LHCN-M2 (cell line): ENCODE results near the gene RHEX. TPM values are rescaled to one million over a fixed set of nuclear protein-coding genes. Genes with fewer than 3 reads are reported as not detected.

Experiments used
- DNase-seq: peaks from one replicate; pipeline ENCODE4 v3.0.0-alpha.2; 2012; ENCODE audit warnings: low read depth
- total RNA-seq: library from RNA; depleted of rRNA; stranded (reverse); fragments of >200 nt; gene quantifications from 2 replicates; pipeline ENCODE4 v1.2.3, GENCODE V29; 2014

Gene RHEX
- total RNA-seq, 1 experiment from 2014 or later = not detected

DNA sequence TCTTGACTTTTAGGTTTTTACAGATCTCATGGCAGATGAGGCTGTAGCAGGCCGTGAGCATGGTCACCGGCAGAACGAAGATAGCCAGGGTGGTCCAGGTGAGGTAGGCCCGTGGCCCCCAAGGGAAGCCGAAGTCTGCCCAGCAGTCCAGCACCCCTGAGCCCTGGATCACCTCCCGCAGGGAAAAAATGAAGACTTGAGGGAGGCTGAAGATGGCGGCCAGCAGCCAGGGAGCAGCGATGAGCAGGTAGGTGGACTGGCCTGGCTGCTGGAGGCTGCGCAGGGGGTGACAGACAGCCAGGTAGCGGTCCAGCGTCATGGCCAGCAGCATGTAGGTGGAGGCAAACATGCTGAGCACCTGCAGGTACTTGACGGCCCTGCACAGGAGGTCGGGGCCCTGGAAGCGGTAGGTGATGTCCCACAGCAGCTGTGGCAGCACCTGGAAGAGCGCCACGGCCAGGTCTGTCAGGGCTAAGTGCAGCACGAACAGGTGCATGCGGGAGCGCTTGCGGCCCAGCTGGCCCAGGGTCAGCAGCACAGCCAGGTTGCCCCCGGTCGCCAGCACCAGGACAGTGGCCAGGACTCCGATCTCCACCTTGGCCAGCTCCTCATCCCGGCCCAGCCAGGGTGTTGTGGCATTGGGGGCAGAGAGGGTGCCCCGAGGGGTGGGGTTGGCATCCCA lies 63.4 kb downstream of the RHEX start:
- DNase-seq = no peak

DNA sequence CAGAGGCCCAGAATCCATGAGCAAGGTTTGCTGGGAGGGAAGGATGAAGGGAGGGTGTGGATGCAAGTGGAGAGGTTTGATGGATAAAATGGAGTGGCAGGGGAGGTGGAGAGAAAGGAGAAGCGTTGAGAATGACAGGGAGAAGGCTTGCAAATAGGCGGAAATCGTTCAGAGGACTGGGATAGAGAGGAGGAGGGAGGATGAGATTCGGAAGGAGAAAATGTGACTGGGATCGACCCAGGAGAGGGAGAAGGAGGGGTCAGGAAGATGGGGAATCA lies 63.8 kb downstream of the RHEX start:
- no peak for DNase-seq

DNA sequence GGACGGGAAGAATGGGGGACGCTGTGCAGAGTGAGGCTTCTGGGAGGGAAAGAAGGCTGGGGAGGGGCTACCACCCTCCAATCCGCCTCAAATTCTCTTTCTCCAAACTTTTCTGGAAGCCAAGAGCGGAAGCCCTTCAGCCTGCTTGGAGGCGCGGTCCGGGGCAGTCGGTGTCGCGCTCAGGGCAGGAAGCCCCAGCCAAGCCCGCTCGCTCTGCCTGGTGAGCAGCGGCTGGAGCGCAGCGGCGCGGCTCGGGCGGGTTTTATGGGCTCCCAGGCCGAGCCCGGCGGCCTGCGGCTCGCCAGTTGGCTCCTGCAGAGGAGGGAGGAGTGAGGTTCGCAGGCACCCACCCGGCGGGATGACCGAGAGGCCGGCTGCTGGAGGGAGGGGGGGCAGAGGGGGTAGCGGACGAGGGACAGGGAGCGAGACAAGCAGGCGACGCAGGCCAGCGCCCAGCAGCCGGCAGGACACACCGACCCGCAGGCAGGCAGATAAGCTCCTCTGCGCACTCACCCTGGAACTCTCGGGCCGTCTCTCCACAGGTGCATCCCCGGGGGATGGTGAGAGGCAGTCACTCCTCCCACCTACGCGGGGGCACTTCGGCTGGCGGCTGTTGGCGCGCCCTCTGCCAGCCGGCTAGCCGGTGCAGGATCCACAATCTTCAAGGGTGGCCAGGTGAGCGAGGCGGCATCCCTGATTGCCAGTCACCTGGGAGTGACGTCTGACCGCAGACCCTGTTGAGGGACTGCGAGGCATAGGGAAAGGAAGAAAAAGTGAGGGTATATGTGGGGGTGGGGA lies 64.4 kb downstream of the RHEX start, which contains the start of gene AVPR1B:
AVPR1B (minus strand) TSS at position 238 of the 798 bp plus-strand sequence. CDS start 498 bp downstream, outside the sequence.
- peak; percentile 7 for DNase-seq

DNA sequence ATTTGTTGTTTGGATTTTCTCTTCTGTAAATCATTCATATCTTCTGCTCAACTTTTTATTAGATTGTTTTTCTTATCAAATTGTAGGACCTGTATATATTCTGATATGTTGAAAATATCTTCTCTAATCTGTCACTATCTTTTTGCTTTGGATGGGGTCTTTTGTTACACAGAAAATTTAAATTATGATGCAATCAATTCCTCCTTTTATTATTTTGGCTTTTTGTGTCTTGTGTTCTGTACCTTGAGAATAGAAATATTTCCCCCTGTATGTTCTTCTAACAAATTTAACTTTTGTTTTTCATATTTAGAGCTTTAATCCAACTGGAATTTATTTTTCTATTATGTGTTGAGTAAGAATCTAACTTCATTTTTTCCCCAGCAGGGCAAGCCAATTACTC lies 67.4 kb downstream of the RHEX start:
- no peak for DNase-seq

DNA sequence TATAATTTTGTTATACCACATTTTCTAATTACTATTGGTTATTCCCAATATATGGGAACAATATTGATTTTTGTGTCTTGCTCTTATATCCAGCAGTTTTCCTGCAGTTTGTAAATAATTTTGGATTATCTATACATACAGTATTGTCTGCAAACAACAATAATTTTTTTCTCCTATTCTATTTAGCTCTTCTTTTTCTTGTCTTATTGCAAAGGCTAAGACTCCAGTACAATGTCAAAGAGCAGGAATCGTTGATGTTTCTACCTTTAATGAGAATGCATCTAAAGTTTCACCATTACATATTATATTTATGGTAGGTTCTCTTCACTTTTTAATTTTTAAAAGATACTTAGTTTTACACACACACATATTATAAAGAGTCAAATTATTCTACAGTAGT lies 68.3 kb downstream of the RHEX start:
- DNase-seq = no peak

DNA sequence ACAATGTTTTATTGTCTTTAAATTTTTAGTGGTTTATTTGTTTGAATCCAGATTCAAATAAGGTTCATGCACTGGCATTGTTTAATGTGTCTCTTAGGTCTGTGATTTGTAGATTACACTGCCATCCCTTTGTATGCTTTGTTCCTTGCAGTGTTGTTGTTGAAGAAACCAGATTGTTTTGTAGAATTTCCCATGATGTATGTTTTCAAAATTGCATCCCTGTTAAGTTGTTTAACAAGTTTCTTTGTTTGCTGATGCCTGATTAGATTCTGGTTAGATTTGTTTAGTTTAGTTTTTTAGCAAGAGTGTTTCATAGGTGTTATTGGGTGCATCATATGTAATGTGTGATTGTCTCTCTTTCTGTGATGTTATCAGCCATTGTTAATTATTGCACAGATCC lies 69.7 kb downstream of the RHEX start:
- no peak for DNase-seq

DNA sequence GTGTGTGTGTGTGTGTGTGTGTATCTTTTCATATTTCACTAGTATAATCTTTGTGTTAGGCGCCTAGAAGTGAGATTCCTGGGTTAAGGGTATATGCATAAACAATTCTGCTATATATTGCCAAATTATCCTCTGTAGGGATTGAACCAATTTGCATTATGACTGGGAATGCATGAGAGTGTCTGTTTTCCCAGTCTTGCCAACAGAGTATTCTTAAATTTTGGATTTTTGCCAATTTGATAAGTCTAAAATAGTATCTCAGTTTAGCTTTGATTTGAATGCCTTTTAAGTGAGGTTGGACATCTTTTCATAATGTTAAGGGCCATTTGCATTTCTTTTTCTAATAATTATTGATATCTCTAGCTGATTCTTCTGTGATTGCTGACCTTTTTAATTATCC lies 72.4 kb downstream of the RHEX start:
- DNase-seq = no peak

DNA sequence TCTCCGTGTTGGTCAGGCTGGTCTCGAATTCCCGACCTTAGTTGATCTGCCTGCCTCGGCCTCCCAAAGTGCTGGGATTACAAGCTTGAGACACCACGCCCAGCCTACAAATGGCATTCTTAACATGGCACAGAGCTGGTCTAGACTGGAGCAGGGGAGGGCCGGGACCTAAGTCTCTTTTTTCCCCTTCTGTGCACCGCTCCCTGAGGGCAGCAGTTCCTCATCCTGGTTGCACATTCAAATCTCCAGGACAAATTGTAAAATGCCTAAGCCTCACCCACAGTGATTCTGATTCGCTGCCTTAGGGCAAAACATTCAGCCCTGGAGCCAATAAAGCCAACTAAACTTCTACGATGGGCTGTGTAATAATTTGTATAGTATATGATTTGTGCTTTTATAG lies 74.4 kb downstream of the RHEX start:
- DNase-seq = no peak

DNA sequence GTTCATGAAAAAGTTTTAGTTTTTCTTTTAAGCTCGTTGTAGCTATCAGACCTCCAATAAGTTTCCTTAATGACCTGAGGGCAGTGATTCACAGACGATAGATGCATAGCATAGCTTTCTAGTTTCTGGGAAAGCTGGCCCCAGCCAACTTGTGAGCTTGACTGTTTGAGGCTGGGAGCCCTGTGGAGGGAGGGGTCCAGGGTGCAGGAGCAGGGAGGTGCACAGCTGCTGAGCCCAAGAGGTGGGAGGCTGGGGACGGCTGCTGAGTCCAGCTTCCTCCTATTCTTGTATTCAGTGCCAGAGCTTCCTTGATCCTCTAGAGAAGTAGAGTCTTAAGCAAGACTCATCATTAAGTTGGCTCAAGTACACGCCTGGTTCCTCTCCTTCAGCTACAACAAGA lies 75.2 kb downstream of the RHEX start:
- no peak for DNase-seq

DNA sequence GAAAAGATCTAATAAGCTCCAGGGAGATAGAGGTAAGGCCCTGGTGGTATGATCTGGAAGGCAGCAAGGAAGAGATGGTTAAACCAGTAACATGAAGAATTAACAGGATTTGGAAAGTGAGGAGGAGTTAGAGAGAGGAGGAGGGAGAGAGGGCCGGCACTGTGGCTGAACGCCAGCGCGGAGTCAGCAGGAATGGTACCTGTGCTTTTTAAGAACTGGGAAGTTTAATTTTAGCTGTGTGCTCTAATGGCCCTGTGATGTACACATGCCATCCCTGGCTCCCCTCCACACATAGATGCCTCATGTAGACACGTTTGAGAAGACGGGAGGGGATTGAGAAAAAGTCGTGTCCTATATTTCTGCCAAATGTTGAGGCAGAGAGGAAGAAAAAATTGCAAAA lies 78.1 kb downstream of the RHEX start:
- DNase-seq = no peak

DNA sequence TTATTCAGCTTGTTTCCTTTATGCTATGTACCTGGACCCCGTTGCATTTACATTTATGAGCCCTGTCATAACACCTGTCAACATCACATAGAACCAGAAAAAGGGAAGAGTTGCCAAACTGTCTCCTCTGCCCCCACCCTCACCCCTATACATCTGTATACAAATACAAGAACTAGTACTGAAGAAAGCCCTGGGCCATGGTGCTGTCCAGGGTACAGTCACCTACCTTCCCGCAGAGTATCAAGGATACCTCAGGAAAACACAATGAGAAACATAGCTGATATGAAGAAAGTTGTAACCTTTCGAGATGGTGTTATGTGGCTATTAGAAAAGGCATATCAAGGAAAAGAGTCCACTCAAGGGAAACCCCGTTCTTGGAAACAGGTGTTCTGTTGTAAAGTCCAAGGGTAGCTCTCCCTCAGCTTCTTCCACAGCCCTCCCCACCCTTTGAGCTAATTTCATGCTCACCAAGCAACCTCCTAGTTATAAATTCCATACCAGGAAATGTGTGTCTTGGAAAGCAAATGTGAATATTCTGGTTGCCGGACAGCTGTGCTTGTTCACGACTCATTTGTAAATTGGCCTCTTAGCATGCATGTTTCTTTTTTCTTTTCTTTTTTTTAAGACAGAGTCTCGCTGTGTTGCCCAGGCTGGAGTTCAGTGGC lies 80.9 kb downstream of the RHEX start:
- no peak for DNase-seq

DNA sequence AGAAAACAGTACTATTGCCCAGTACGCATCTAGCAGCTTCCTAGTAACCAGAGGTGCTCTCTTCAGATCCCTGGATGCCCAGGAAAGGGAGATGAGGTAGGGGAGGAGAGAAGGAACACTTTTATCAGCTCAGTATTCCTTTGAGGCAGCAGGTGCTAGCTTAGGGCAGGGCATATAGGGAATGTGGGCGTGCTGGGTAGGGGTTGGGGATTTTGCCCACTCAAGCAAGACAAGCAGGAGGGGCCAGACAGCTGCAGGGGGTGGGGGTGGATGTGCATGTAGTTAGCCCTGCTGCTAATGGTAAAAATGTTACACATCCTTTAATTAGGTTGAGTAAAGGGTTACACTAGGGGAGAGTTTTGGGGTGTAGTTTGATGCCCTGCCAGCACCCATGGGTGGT lies 82.3 kb downstream of the RHEX start:
- DNase-seq = no peak

DNA sequence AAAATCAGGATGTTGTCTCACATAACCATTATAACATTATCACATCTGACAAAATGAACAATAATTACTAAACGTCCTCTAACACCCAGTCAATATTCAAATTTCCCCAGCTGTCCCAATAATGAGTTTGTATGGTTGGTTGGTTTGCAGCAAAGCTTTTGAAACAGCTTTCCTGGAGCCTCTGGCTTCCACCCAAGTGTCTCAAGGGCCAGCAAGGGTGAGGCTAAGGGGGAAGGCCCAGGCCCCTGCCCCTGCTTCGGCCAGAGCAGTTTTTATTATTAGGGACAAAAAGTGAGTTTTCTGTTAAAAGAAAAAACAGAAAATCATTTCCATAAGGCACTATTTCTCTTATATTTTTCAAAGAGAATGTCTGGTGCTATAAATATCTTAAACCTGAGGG lies 83.3 kb downstream of the RHEX start:
- DNase-seq = no peak

DNA sequence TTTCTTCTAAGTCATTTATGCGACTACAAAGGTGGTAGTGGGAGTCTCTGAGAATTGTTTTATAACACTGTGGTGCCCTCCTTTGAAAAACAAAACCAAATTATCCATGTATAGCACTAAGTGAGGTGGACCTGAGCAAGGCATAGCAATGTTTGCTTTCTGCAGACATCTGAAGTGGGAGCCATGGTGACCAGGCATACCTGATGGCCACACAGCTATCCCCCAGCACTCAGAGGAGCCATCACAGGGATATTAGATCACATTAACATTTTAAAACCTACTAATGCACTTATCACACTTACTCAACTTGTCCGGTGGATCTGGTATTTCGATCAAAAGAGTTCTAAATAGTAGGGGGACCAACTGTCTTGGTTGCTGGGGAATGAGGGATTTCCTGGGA lies 89.0 kb downstream of the RHEX start:
- no peak for DNase-seq

DNA sequence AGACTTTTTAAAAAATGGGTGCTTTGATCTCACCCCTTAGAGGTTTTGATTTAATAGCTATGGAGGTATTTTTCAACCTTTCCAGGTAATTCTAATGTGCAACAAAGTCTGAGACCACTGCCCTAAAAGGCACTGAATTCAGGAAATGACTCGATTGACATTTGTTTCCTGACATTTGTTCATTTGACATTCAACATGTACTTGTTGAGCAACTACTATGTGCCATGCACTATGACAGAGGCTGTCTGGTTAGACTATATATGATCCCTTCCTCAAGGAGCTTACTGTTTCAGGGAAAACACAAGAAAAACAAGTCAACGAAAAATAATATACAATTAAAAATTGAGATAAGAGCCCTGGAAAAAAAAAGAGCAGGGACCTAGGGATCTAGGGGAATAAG lies 89.8 kb downstream of the RHEX start:
- DNase-seq = no peak

DNA sequence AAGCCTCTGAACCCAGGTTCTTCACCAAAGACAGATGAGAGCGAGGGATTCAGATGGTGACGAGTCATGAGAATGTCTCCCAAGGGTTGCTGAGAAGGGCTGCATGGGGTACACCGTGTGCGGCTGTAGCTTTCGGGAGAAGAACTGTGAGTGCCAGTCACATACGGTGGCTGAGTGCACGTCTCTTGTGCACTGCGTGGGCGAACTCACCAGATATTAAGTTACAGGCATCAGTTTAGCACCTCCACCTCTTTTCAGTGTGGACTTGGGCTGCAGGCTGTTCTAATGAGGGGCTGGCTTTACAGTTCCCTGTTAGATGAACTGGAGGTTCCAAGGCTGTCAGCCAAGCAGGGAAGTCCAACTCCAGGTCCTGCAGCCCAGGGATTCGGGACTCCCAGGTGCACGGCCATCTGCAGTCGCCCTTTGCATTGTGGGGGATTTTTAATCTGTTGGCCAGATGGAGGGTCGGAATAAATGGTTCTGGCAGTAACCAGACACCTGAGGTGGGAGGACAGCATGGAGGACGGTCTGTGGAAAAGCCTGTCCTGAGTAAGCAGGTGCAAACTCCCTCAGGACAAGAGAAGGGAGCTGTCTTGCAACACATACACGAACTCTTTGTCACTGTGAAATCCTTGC lies 90.7 kb downstream of the RHEX start:
- DNase-seq = no peak

DNA sequence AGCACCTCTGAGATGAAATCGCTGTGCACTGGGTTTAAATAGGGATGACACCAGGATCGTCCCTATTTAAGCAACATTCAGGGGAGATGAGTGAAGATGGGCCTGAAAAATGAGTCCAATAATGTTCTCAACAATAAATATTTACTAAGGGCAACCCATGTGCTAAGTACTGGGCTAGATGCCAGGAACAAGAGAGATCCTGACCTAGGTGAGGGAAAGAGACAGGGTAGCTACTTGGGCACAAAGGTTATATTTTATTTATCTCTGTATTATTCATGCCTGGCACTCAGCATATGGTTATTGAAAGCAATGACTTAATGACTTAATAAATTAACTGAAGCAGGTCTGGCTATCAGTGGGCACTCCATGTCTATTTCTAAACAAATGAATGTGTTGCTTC lies 91.6 kb downstream of the RHEX start:
- DNase-seq = no peak

DNA sequence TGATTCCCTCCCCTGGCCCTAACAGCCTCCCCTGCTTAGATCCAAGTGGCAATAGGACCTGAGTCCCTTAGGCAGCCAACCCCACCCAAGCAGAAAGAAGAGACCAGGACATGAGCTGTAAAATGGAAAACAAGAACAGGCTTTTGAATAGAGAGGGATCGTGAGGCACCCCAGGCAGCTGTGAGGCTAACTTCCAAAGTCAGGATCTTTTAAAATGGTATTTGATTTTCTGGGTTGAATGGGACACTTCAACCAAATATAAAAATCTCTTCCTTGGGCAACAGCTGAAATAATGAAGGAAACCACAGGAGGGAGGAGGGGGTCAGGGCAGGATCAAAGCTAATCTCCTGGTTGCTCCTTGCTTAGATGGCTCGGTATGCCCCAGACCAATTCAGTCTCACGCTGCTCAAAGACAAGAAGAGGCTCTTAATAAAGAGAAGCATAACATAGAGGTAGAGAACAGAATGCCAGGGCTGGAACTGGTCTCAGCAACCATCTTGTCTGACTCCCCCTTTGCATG lies 92.9 kb downstream of the RHEX start:
- peak; percentile 83 for DNase-seq
